Activated CD4-positive, alpha-beta T cell treated with anti-CD3 and anti-CD28 coated beads, Interleukin-2, amount 50 U/mL, for 1 hour (primary cell): ENCODE measurements around the gene DSCAM.
"Not testable (repeated sequence)": the region's sequence is repeated elsewhere in the genome, so short reads cannot be mapped to it uniquely, and the experiment has no call there.

Source experiments
- DNase-seq: peaks from one replicate; pipeline ENCODE4 v3.0.0-alpha.2; 2020

The DSCAM gene

DNA sequence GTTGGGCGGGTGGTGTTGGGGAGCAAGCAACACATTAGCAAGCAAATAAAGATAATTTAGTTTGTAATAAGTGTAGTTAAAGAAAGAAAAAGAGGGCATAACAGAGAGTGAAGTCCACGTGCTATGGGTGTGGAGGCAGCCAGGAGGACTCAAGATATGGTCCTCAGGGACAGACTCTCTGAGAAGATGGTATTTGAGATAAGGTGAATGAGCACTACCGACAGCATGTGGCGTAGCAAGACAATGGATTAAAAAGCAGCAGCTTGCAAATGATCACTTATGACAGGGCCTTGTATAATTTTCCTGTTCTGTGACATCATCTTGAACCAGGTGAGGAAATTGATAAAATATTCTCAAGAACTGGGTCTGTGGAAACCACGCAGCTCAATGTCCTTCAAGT, 491.9 kb downstream of the DSCAM start:
- no peak for DNase-seq

DNA sequence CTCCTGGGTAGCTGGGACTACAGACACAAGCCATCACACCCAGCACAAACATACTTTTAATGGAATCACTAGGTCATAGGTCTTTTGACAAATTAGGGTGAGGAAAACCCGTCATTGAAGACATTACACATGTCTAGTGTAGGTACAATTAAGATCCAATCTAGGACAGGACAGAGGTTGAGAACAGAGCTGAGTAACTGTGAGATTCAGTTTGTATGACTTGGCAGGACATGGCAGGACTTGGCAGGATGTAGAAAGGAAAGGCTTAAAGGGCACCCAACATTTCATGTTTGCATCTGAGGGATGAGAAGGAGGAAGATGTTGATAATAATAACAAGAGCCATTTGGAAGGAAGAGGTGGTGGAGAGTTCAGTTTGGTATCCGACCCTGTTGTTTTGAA, 496.0 kb downstream of the DSCAM start:
- DNase-seq, result no peak

DNA sequence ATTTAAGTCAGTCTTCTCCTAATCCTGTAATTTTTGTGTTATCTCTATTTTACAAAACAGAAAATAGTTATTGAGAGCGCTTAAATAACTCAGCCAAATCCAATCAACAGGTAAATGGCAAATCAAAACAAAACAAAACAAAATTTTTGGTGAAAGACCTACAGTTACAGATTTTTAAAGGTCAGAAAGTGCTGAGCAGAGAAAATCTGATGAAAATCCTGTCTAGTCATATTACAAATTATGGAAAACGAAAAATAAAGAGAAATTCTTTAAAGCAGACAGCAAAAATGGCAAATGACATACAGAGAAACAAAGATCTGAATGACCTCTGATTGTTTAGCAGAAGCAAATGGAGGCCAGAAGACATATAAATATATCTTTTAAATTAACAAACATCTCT, 497.4 kb downstream of the DSCAM start:
- no peak for DNase-seq

DNA sequence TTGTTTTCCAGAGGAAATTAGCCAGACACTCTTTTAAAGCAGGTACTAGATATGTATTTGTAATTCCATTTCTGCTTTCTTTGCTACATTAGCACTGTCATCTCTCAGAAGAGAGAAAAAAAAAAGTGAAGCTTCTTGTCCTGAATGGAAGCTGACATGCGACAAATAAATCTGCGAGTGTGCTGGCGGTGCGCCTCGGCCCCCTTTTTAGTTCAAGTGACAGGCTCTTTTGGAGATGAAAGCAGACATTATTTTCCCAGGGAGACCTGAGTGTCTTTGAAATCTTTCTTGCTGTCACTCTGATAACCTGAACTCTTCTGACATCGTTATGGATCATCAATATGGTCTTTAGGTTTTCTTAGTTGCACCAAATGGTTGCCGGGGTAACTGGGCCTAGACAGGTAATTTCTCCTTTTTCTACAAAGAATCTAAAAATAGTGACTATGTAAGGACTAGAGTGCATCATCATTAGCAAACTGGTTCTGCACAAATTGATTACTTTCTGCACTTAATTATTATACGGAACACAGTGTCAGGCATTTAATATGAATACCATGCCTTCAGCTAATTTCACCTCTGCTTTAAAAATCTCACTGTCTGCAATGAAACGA, 501.1 kb downstream of the DSCAM start:
- DNase-seq, result no peak

DNA sequence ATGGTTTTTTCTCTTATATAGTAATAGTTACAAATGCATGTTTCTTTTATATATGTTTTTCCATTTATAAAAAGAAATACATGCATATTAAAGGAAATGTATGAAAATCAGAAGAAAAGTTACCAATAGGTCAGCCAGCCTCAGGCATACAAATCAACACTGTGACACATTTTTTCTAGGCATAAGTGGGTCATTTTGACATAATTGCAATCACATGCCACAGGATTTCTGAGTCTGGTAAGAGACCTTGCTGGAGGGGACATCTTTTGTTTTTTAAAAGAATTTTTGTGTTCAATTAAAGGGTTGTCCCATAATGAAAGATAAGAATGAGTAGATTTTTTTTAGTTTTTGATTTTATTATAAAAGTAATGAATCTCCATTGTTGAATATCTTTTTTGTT, 506.6 kb downstream of the DSCAM start:
- DNase-seq, result no peak

DNA sequence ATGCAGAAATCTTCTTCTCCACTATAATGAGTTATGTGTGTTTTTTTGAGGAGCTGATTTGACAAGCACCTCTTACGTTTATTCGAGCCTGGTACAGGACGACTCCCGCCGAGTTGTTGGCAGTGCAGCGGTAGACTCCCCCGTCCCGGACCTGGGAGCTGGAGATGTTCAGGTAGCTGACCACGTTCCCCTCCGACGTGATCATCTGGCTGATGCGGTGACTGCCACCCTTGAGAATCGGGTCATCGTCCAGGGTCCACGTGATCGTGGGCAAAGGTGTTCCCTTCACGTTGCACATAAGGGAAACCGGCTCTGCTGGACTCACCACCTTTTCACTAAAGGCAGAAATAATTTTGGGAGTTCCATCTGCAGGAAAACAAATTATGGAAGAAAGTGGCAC, 507.9 kb downstream of the DSCAM start:
- DNase-seq, result no peak

DNA sequence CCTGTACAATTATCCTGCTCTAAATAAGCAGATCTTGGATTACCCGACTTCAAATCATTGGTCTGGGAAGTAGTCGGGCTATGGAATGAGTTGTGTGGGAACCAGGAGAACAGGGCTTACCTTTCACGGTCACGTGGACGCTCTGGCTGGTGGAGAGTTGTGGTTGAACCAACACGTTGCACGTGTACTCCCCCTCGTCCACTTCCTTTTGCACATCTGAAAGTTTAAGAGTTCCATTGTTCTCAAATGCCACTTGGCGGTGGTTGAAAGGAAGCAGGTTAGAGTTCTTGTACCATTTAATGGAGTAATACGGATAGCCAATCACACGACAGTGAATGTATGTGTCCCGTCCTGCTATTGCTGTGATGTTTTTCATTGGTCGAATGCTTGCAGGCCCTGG, 509.0 kb downstream of the DSCAM start:
- no peak for DNase-seq

DNA sequence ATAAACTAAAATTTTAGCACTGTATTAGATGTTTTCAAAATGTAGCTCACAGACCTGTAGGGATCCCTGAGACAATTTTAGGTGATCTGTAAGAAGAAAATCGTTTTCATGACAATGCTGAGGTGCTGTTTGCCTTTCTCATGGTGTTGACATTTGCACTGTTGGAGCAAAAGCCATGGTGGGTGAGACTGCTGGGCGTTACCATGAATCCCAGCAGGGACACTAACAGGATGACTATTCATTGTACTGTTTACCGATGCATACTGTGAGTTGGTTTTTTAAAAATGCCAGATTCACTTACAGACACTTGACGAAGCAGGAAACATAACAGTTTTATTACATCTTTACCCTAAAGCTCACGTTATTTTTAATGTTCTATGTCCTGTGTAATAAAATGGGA, 511.3 kb downstream of the DSCAM start:
- no peak for DNase-seq

DNA sequence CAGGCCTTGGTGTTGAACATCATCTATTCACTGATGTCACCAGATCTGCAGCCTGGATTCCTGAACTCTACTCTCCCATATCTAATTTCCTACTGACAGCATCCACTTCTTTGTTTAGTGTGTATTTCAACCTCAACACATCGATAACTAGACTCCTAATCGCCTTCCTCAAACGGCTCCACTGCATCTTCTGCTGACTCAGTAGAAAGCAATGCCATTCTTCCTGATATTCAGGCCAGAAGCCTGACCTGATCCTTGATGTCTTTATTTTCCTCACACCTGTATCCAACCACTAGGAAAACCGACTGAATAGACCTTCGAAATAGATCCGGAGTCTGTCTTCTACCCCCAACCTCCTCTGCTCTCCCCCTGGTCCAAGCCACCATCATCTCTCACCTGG, 512.8 kb downstream of the DSCAM start:
- no peak for DNase-seq

DNA sequence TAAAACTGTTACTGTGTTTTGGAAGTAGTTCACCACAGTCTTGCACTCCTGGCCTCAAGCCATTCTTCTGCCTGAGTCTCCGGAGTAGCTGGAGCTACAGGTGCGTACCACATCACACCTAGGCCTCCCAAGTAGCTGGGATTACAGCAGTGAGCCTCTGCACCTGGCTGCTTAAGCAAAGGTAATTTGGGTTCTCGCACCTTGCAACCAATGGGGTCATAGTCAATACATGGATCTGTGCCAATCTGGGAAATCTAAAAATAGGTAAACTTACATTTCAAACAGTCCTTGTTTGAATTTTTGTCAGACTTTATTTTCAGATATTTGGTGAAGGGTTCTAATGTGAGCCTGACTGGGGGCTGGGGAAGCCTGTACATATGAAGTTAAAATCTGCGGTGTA, 513.2 kb downstream of the DSCAM start:
- no peak for DNase-seq

DNA sequence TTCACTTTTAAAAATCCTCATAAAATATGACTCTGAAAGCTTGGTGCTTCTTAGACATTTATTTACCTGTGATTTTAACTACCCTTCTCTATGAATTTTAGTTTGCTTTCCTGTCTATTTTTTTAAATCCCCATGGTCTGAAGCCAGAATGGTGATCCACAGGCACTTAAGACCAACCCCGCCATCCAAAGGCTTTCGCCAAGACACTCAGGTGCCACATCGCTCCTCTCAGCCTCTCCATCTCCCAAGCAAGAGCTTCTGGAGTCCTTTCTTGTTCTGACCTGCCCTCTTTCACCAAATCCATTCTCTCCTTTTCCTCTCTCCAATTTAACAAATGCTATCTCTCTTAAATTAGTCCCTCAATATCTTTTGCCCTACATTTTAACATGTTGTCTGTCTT, 515.2 kb downstream of the DSCAM start:
- DNase-seq, result no peak

DNA sequence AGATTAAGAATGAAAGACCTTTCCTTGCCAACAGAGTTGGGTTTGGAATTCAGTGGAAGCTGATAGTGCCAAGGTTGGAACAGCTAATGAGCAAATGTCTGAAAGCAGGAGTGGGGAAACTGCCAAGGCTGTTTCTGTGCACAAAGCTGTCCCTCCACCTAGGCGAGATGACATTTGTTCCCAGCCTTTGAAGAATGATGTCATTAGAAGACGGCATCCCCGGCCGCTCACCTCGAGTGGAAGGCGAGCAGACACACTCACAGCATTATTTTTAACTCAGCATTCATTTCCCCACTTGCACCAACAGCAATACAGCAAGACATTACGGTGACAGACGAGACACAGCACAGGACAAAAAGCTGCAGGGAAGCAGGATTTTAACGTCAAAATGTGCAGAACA, 515.8 kb downstream of the DSCAM start:
- no peak for DNase-seq

DNA sequence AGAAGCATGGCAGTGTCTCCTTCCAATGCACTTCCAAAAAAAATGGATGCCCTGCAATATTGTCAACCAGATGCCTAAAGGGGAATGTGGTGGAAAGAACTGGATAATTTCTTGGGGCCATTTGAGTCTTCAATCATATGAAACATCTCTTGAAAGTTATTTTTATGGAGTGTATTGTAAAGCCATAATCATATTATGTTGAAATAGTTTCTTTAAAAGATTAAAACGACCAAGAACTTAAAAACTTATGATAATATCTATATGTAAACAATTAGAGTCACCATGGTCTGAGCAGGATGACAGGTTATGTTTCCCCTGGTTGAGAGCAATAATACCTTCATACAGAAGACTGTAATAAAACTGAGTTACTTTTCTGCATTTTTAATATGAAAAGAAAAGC, 522.6 kb downstream of the DSCAM start:
- DNase-seq, result no peak

DNA sequence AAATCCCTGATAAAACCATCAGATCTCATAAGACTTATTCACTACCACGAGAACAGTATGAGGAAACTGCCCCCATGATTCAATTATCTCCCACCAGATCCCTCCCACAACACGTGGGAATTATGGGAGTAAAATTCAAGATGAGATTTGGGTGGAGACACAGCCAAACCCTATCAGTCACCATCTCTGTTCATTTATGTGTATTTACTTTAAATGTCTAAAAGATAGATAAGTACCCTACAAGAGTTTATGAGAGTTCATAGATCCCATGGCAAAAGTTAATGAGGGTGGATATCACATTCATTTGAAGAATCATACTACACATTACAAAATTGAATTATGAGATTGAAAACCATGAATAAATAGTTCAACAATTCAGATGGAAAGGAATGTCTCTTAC, 526.2 kb downstream of the DSCAM start:
- not testable (repeated sequence) for DNase-seq

DNA sequence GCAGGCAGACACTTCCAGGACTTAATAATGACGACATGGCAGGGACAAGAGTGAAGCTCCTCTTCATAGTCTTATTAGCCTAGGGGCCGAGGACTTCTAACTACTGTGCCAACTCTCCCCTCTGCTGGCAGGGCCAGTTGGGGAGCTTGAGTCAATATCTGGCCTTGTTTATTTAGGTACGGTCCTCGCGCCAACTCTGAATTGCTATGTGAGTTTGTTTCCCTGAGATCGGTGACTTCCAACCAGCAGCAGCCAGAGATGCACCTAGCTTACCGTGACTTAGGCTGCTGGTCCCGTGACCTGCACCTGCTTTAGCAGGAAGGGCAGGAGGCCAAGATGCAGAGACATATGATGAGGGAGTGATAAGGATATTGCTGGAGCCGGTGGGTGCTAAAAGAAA, 528.6 kb downstream of the DSCAM start:
- DNase-seq, result no peak

DNA sequence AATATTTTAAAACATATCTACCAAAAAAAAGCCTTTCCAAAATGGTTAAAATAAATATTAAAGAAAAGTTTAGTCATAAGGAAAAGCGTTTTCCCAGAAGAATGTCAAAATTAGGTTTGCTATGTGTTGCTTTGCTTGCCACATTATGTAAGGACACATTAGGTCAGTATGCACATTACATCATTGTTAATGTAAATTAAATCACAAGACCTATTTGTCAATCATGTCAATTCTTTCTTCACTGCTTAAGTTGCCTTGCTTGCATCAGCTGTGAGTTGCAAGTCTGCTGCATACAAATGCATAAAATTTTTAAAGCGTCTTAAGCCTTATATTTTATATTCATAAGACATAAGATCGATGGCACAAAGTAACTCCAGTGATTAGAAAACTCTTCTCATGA, 530.9 kb downstream of the DSCAM start:
- DNase-seq, result no peak

DNA sequence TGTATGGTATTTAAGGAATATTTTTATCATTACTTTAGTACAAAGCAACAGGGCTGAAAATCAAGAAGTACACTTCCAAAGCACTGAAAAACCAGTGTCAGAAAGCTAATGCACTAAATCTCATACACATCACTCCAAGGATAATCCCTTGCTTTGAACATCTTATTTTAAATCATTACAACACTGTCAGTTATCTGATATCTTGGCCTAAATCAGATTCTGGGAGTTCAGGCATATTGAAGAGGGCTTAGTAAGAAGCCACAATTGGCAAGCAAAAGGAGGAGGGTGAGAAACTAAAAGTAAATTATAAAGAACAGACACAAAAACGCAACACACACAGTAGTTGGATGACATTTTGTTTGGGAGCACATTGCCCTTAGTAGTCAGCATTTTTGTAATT, 531.3 kb downstream of the DSCAM start:
- DNase-seq, result no peak

DNA sequence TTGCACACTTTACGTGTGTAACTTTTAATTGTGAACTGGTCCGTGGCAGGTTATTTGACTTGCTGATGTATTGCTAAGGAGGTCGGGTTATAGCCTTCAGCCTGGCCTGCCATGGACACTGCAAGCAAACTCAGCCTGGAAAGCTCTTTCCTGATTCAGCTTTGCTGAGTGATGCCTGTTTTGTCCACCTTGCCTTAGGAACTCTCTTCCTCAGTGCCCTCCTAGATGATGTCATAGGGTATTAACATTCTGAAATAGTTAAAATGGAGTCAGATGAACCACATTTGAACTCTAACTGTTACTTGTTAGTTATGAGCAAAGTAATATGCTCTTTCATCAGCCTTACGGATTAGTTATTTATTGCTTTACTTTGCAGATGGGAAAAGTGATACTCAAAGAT, 533.7 kb downstream of the DSCAM start:
- no peak for DNase-seq

DNA sequence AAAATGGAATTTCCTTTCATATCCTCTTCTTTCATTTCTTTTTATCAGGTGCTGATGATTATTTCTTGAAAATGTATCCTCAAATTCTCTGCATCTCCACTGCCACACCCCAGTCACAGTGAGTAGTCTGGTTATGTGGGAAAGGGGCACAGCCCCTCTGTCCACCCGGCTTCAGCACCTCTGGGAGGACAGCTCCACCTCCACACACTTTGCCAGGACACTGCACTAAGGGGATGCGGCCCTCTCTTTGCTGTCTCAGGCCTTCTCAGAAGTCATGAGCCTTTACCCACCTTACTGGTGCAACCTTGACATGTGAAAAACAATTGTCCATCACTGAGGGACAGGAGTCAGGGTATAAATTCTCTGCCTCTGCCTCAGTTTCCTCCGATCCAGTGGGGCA, 546.7 kb downstream of the DSCAM start:
- DNase-seq, result no peak

DNA sequence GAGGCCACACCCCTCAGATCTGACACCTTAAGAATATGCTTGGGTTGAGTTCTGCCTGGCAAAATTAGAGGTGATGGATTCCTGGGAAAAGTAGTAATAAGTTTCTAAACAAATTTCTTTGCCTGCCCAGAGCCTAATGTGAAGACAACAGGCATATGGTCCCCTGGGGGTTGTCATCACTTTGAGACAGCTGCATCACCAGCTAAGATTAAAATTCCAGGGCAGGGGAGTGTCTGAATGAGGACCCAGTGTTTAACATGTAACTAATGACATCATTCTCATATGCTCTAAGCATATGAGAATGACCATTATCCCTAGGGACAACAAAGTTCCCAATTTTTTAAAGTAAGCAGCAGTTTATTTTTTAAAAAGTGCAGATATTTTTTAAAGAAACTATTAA, 547.5 kb downstream of the DSCAM start:
- DNase-seq, result no peak

DNA sequence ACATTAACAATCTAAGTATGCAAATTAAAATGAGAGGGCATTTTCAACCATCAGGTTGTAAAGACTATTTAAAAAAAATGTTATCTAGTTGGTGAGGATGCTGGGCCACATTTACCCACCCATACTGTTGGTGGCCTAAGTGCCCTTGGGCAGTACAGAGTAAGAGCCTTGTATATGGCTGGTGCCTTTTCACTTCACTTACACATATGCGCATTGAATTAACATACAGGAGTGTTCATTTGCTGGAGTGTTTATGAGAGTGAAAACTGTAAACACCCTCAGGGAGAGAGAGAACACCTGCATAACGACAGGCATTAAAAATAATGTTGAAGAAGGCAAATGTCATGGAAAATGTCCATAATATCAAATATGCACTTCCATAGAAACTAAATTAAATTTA, 552.6 kb downstream of the DSCAM start:
- DNase-seq, result no peak

DNA sequence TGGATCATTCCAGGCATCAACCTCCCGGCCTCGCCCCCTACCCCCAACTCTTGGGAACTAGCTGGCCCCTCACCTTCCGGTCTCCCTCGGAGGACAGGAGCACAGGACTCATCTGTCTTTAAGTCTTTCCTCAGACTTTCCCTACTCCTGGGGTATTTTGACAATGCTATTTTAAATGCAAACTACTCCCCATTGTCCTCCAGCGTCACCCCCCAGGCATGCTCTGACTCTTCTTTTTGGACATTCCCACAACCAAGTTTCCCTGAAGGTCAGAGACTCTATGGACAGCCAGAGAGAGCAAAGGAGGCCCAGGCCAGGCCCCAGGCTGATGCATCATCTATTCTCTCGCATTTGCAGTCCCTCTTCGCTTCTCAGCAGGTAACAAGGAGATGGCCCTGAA, 555.4 kb downstream of the DSCAM start:
- no peak for DNase-seq

DNA sequence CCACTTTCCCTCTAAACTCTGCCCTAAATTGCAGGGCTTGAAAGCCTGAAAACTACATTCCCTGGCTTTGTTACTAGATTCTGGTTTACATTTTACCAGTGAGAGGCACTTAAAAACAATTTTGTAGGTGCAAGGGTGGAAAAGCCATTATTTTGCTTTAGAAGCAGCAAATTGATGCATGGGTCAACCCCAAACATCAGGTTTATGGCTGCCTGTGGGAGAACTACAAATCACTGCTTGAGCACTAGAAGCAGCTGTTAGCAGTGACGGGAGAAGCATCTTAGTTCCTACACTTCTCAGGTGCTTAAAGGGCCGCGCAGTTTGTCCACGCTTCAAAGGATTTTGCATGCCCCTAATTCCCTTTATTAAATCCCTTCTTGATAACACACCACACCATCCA, 562.5 kb downstream of the DSCAM start:
- no peak for DNase-seq

DNA sequence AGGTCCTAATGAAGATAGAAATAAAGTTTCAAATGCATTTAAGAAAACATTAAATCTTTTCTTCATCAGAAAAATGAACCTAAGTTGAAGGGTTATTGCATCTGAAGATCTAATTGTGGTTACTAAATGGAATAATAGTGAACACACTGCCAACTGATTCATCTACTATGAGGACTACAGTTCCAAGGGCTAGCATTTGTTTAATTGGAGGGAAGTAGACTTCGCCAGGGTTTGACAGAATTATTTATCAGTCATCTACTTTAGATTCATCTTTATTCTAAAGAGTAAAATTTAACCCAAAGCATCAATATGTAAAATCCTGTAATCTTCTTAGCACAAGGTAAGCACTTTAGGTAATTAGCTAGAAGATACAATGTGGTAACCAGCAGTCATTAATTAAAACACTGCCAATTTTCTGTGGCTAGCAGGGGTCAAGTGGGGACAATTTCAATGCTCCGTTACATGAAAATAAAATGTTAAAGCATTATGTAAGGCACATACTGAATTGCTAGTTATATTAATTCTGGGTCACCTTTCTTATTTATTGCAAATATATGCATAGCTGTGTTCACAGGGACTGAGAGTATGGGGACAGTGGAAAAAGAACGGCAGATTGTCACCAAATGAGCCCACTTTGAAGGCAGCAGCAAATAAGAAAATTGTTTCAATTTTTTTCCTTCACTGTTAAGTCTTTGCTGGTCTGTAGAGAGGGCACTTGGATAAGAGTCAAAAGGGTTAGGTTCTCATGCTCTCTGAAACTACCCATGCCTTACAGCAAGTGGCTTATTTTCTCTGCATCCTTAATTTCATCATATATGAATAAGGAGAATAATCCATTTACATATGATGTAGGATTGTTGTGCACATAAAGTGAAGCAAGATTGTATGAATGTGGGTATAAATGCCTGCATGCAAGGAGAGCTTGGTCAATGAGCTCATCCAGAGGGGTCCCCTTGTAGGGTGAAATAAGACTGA, 563.8 kb downstream of the DSCAM start:
- DNase-seq, result no peak

DNA sequence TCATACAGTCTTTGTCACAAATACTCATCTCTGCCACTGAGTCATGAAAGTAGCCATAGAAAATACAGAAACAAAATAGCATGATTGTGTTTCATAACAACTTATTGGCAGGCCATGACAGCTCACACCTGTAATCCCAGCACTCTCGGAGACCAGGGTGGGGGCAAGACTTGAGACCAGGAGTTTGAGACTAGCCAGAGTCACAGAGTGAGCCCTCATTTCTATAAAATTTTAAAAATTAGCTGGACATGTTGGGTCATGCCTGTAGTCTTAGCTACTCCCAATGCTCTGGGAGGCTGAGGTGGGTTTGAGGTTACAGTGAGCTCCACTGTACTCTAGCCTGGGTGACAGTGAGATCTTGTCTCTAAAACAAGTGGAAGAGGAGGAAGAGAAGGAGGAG, 568.6 kb downstream of the DSCAM start:
- DNase-seq, result no peak
